ENCODE data around the gene CIDEB.

DNA sequence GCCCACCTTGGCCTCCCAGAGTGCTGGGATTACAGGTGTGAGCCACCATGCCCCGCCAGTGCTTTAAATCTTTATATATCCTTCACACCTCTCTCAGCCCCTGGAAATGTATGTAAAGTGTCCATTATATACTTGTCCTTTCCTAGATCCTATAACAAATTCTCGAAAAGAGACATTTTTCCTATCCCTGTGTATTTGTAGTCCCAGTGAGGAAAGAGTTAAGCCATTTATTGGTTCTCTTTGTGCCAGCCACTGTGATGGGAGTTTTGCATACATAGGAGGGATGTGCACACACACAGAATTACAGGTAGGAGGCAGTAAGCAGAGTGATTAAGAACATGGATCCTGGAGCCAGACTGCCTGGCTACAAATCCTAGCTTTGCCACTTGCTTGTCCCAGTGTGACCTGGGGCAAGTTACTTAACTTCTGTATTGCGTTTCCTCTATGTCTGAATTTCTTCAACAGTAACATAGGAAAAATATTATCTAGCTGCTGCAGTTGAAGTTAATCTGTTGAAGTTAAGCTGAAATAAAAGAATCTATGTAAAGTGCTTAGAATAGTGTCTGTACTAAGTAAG, 34.3 kb downstream of the CIDEB start:
- TF ChIP-seq EP300 (conservative IDR thresholded peaks at IDR 0.05; ENCODE audit: poor library complexity, severe bottlenecking): no peak
- TF ChIP-seq, protein P1, sequence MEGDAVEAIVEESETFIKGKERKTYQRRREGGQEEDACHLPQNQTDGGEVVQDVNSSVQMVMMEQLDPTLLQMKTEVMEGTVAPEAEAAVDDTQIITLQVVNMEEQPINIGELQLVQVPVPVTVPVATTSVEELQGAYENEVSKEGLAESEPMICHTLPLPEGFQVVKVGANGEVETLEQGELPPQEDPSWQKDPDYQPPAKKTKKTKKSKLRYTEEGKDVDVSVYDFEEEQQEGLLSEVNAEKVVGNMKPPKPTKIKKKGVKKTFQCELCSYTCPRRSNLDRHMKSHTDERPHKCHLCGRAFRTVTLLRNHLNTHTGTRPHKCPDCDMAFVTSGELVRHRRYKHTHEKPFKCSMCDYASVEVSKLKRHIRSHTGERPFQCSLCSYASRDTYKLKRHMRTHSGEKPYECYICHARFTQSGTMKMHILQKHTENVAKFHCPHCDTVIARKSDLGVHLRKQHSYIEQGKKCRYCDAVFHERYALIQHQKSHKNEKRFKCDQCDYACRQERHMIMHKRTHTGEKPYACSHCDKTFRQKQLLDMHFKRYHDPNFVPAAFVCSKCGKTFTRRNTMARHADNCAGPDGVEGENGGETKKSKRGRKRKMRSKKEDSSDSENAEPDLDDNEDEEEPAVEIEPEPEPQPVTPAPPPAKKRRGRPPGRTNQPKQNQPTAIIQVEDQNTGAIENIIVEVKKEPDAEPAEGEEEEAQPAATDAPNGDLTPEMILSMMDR (IDR thresholded peaks at IDR 0.05; ENCODE audit: poor library complexity, severe bottlenecking): peak; percentile 33
- TF ChIP-seq, protein P2, sequence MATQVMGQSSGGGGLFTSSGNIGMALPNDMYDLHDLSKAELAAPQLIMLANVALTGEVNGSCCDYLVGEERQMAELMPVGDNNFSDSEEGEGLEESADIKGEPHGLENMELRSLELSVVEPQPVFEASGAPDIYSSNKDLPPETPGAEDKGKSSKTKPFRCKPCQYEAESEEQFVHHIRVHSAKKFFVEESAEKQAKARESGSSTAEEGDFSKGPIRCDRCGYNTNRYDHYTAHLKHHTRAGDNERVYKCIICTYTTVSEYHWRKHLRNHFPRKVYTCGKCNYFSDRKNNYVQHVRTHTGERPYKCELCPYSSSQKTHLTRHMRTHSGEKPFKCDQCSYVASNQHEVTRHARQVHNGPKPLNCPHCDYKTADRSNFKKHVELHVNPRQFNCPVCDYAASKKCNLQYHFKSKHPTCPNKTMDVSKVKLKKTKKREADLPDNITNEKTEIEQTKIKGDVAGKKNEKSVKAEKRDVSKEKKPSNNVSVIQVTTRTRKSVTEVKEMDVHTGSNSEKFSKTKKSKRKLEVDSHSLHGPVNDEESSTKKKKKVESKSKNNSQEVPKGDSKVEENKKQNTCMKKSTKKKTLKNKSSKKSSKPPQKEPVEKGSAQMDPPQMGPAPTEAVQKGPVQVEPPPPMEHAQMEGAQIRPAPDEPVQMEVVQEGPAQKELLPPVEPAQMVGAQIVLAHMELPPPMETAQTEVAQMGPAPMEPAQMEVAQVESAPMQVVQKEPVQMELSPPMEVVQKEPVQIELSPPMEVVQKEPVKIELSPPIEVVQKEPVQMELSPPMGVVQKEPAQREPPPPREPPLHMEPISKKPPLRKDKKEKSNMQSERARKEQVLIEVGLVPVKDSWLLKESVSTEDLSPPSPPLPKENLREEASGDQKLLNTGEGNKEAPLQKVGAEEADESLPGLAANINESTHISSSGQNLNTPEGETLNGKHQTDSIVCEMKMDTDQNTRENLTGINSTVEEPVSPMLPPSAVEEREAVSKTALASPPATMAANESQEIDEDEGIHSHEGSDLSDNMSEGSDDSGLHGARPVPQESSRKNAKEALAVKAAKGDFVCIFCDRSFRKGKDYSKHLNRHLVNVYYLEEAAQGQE (IDR thresholded peaks at IDR 0.05; ENCODE audit: borderline replicate concordance): no peak

All from neural cell (in vitro differentiated cells).